Measurements from ENCODE around the gene KLLN. TPM values are rescaled to one million over a fixed set of nuclear protein-coding genes. Genes with fewer than 3 reads are reported as not detected.

The KLLN gene
- total RNA-seq, 4 donors from 2014 or later: 0.24 to 0.85 (median 0.34) TPM; not detected in 1

DNA sequence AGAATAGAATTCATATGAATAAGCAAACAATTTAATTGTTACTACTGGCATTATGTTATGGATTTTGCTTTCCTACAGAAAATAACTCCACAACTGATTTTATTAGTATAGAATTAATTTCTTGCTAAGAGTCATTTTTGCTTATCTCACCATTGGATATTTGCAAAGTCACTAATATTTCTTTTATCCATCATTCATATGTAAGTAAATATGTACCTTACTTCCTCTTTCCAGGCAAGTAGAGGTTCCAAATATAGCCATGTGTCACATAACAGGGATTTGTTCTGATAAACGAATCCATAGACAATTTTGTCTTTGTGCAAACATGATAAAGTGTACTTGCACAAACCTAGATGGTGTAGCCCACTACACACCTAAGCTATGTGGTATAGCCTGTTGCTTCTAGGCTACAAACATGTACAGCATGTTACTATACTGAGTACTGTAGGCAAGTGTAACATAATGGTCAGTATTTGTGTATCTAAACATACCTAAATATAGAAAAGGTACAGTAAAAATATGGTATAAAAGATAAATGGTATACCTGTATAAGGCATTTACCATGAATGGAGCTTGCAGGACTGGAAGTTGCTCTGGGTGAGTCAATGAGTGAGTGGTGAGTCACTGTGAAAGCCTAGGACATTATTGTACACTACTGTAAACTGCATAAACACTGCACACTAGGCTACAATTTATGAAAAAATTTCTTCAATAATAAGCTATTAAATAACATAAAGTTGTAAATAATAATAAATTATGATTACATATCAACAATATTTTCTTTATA is 18.3 kb downstream of the KLLN start:
- Histone ChIP-seq H3K9me3 (no peaks in the 10 kb centered on the region), H3K4me1 (peaks cover 6% of the 10 kb centered on the region), H3K27ac (no peak overlapping the region), H3K27me3 (no peaks in the 10 kb centered on the region), H3K4me3 (no peak overlapping the region), H3K36me3 (no peaks in the 10 kb centered on the region)
- TF ChIP-seq POLR2AphosphoS5 (IDR thresholded peaks at IDR 0.05) (no peak), EP300 (IDR thresholded peaks at IDR 0.05) (no peak), POLR2A (IDR thresholded peaks at IDR 0.05) (no peak)
- TF ChIP-seq, protein P1, sequence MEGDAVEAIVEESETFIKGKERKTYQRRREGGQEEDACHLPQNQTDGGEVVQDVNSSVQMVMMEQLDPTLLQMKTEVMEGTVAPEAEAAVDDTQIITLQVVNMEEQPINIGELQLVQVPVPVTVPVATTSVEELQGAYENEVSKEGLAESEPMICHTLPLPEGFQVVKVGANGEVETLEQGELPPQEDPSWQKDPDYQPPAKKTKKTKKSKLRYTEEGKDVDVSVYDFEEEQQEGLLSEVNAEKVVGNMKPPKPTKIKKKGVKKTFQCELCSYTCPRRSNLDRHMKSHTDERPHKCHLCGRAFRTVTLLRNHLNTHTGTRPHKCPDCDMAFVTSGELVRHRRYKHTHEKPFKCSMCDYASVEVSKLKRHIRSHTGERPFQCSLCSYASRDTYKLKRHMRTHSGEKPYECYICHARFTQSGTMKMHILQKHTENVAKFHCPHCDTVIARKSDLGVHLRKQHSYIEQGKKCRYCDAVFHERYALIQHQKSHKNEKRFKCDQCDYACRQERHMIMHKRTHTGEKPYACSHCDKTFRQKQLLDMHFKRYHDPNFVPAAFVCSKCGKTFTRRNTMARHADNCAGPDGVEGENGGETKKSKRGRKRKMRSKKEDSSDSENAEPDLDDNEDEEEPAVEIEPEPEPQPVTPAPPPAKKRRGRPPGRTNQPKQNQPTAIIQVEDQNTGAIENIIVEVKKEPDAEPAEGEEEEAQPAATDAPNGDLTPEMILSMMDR (IDR thresholded peaks at IDR 0.05): no peak
- DNase-seq (ENCODE audit: low spot score in 2 of 2): no peak
- 46% methylated on average over 1 of the region's 1 CpG for WGBS

DNA sequence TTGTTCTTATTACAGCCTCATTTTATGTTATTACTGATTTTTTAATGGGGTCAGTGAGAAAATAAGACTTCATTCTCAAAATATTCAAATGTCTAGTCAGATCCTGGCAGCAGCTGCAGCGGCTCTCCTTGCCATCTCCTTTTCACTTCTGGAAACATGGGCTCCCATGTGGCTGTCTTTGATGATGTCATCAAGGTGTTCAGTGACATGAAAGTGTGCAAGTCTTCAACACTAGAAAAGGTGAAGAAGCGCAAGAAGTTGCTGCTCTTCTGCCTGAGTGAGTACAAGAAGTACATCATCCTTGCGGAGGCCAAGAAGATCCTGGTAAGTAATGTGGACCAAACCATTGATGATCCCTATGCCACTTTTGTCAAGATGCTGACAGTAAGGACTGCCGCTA is 19.6 kb downstream of the KLLN start:
- Histone ChIP-seq H3K27ac (no peak overlapping the region), H3K9me3 (no peaks in the 10 kb centered on the region), H3K36me3 (no peaks in the 10 kb centered on the region), H3K27me3 (no peaks in the 10 kb centered on the region), H3K4me3 (no peak overlapping the region), H3K4me1 (peaks cover 6% of the 10 kb centered on the region)
- WGBS: 98% methylated on average over 4 of the region's 4 CpGs
- TF ChIP-seq POLR2A (IDR thresholded peaks at IDR 0.05) (no peak), POLR2AphosphoS5 (IDR thresholded peaks at IDR 0.05) (no peak), EP300 (IDR thresholded peaks at IDR 0.05) (no peak)
- TF ChIP-seq, protein P1 (IDR thresholded peaks at IDR 0.05): no peak
- no peak for DNase-seq (ENCODE audit: low spot score in 2 of 2)

DNA sequence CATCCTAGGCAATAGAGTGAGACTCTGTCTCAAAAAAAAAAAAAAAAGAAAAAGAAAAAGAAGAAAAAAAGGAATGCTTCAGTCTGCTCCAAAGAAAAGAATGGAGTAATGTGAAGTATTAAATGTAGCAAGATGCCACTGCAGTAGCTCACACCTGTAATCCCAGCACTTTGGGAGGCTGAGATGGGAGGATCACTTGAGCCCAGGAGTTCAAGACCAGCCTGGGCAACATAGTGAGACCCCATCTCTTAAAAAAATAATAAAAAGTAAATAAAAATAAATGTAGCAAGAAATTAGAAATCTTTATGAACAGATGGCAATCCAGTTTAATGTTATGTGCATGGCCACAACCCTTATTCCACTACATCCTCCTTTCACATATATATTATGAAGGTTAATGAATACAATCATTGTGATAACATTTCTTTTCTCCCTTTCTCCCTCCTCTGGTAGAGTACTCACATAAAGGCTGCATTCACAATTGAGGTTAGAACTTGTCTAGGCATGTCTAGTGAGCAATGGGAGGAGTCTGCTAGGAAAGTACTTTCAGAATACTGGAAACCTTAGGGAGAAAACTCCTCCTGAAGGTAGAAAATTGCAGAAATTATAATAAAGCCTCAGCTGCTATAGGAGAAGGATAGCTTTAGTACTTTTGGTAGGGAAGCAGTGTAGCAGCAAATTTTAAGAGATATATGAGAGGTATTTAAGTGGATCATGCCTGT is 20.4 kb downstream of the KLLN start:
- Histone ChIP-seq H3K4me1 (peaks cover 6% of the 10 kb centered on the region), H3K27me3 (no peaks in the 10 kb centered on the region), H3K36me3 (no peaks in the 10 kb centered on the region), H3K9me3 (no peaks in the 10 kb centered on the region), H3K27ac (no peak overlapping the region), H3K4me3 (no peak overlapping the region)
- no peak for TF ChIP-seq POLR2AphosphoS5 (IDR thresholded peaks at IDR 0.05)
- TF ChIP-seq, protein P1 (IDR thresholded peaks at IDR 0.05): no peak
- TF ChIP-seq POLR2A (IDR thresholded peaks at IDR 0.05): no peak
- no peak for TF ChIP-seq EP300 (IDR thresholded peaks at IDR 0.05)
- no peak for DNase-seq (ENCODE audit: low spot score in 2 of 2)

DNA sequence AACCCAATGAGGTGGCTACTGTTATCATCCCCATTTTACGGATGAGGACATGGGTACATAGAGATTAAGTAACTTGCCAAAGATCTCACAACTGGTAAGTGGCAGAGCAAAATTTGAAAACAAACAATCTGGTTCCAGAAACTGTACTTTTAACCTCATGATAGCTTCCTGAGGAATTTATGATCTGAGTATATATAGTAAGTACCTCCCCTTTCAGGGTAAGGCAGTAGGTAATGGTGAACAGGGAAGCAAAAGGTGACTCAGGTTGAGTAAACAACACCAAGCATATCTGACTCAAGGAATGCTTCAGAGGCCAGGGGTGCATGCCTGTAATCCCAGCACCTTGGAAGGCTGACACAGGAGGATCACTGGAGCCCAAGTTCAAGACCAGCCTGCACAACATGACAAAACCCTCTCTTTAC is 21.1 kb downstream of the KLLN start:
- Histone ChIP-seq H3K4me1 (peaks cover 6% of the 10 kb centered on the region), H3K36me3 (no peaks in the 10 kb centered on the region), H3K4me3 (no peak overlapping the region), H3K9me3 (no peaks in the 10 kb centered on the region), H3K27ac (no peak overlapping the region), H3K27me3 (no peaks in the 10 kb centered on the region)
- TF ChIP-seq, protein P1 (IDR thresholded peaks at IDR 0.05): no peak
- TF ChIP-seq POLR2A (IDR thresholded peaks at IDR 0.05): no peak
- no peak for TF ChIP-seq POLR2AphosphoS5 (IDR thresholded peaks at IDR 0.05)
- no peak for TF ChIP-seq EP300 (IDR thresholded peaks at IDR 0.05)
- DNase-seq (ENCODE audit: low spot score in 2 of 2): no peak
- 97% methylated on average over 1 of the region's 1 CpG for WGBS

DNA sequence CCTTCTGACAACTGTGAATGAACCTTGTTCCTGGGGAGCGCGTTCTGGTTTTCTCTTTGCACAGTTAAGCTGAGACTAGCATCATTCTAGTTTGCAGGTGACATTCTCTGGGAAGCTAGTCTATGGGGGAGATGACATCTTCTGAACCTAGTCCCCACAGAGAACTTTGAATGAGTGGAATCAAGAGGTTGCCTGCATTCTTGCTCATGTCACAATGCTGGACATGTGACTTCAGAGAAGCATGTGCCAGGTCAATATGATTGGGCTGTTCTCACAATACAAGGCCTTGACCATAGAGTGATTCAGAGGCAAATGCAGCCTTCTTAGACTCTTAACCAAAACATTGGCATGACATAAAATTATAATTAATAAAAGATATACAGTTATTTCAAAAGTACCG is 22.1 kb downstream of the KLLN start:
- Histone ChIP-seq H3K27me3 (no peaks in the 10 kb centered on the region), H3K36me3 (no peaks in the 10 kb centered on the region), H3K9me3 (no peaks in the 10 kb centered on the region), H3K4me1 (peaks cover 6% of the 10 kb centered on the region), H3K27ac (no peak overlapping the region), H3K4me3 (no peak overlapping the region)
- TF ChIP-seq POLR2AphosphoS5 (IDR thresholded peaks at IDR 0.05): no peak
- TF ChIP-seq, protein P1 (IDR thresholded peaks at IDR 0.05): no peak
- no peak for TF ChIP-seq EP300 (IDR thresholded peaks at IDR 0.05)
- TF ChIP-seq POLR2A (IDR thresholded peaks at IDR 0.05): no peak
- WGBS: 94% methylated on average over 3 of the region's 3 CpGs
- no peak for DNase-seq (ENCODE audit: low spot score in 2 of 2)

Measured in suprapubic skin (tissue), 4 donors.